HG03469 (cell line): ENCODE results near the gene MYO3B.
A peak's percentile ranks its signal among the peaks of the same experiment; 100 is the strongest.

Experiments used
- ATAC-seq: cut with Tn5 transposase; IDR thresholded peaks from one replicate; pipeline ENCODE4 v1.9.1; 2021; ENCODE audit warnings: mild to moderate bottlenecking, moderate library complexity, moderate number of reproducible peaks; ENCODE audit not compliant: unreplicated experiment

Gene MYO3B

GRCh38 chr2:170298115-170298514 is 120.2 kb downstream of the MYO3B start:
- ATAC-seq, result peak; percentile 62

DNA sequence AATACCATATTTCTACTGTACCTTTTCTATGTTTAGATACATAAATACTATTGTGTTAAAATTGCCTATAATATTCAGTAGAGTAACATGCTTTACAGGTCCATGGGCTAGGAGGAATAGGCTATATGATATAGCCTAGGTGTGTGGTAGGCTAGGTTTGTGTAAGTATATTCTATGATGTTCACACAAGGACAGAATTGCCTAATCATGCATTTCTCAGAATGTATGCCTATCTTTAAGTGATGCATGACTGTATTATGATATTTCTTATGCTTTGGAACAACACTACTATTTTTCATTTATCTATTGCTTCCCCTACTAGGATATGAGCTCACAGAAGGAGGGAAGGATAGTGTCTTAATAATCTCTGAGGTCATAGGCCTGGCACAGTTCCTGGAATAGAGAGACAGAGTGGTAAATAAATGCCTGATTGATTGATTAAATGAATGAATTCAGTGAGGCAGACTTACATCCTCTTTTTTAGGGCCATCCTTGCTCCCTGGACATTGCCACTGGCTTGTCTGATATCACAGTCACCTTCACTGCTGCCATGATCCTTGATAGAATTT is 121.0 kb downstream of the MYO3B start:
- ATAC-seq, result no peak

- ATAC-seq, result no peak
Observed at GRCh38 chr2:170300993-170301392, 123.0 kb downstream of the MYO3B start.

- ATAC-seq, result no peak
Observed at GRCh38 chr2:170301626-170302025, 123.7 kb downstream of the MYO3B start.

DNA sequence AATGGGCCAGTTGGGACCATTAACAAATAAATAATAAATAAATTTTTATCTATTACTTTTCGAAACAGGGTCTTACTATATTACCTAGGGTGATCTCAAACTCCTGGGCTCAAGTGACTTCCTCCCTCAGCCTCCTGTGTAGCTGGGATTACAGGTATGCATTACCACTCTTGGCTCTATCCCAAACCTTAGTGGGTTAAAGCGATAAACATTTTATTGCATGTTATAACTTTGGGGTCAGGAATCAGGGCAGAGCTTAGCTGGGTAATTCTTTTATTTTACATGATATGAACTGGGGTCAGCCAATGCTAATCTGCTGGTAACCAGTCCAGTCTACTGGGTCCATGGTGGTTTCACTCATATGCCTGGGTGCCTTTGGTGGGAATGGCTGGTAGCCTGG is 127.8 kb downstream of the MYO3B start:
- ATAC-seq, result no peak

GRCh38 chr2:170306293-170306873 is 128.4 kb downstream of the MYO3B start:
- ATAC-seq, result no peak

GRCh38 chr2:170307052-170307451 is 129.1 kb downstream of the MYO3B start:
- no peak for ATAC-seq

DNA sequence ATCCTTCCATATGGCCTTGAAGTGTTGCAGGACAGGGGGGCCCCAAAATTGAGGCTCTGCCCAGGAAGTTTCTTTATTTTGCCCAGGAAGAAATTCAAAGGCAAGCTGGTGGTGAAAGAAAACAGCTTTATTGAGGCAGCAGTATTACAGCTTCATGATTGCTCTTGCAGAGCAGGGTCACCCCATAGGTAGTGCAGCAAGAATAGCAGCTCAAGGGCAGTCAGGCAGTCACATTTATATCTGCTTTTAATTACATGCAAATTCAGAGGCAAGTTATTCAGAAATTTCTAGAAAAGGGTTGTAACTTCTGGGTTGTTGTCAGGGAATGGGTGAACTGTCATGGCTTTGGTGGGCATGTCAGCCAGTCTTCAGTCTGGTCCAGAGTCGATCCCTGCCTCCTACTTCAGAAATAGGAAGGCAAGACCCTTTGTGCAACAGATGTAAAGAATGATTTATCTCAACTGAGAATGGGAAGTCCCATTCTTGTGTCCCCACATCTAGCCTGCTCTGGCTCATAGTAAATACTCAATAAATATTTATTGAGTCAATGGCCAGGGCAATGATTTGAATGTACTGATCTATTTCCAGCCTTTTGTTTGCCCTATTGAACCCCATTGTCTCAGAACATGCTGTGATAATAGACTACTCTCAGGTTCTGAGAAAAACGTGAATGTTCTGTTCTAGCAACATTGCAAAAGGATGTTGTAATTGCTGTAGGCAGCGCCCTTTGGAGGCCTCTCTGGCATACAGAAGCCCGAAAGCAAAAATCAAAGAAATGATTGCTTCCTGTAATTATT is 129.8 kb downstream of the MYO3B start:
- no peak for ATAC-seq

DNA sequence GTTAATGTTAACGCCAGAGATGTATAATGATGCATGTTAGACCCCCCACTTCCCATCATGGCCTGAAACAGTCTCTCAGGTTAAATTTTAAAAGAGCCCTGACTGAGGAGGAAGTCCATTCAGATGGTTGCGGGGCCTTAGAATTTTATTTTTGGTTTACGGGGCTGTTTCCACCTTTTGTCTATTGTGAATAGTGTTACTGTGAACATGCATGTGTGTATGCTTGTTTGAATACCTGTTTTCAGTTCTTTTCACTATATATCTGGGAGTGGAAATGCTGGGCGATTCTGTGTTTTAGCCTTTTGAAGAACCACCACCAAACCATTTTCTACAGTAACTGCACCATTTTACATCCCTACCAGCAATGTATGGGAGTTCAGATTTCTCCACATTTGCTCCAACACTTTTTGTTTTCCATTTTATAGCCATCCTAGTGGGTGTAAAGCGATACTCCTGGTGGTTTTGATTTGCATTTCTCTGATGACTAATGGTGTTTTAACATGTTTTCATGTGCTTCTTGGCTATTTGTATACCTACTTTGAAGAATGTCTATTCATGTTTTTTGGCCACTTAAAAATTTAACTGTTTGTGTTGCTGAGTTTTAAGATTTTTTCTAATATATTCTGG is 133.0 kb downstream of the MYO3B start:
- ATAC-seq, result no peak

DNA sequence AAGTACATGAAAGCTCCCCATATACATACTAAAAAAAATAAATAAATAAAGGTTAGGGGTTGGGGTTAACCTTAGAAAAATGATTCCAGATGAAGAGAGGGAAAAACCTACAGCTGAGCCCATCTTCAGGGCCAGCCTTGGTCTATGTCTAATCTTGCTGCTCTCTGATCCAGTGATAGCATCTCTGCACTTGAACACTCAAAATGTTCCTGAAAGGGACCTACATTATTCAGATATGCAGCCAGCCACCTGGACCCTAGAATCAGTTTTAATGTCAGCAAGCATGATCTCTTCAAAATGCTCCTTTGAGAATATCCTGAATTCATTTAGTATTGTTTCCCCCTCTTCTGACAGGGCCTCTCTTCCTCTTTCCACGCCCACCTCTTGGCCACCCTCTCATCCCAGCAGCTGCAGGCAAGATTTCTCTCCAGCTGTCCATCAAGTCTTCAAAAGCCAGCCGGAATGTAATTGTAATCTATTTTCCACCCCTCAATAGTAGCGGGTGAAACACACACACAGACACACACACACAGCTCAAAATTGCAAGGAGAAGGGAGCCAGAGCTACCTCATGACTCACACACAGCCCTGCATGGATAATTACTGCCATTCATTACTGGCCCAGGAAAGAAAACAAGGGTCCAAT is 135.5 kb downstream of the MYO3B start:
- ATAC-seq, result no peak

- no peak for ATAC-seq
Observed at GRCh38 chr2:170313992-170314348, 136.0 kb downstream of the MYO3B start.

DNA sequence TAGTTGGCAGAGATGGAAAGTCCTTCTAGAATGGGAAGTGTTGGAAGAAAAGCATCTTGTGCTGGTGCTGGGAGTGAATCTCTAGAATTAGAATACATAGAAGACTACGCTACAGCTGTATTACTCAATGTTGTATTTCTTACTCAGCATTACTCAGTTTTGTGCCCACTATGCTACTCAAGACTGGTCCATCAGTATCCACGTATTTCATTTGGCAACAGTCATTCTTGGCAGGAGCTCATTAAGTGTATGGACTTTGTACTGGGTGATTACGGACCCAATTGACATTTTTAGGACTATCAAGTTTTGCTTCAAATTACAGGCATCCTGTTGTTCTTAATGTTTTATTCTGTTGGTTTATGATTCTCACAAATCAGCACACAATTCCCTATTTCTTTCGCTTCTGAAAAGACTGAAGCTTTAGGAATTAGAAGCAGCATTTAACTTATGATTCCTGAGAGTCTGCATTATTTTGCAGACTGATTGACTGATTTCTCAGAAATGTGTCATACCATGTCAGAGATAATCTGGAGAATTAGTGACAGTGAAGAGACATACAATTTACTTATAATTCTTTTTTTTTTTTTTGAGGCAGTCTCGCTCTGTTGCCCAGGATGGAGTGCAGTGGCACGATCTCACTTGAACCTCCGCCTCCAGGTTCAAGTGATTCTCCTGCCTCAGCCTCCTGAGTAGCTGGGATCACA is 136.9 kb downstream of the MYO3B start:
- no peak for ATAC-seq

DNA sequence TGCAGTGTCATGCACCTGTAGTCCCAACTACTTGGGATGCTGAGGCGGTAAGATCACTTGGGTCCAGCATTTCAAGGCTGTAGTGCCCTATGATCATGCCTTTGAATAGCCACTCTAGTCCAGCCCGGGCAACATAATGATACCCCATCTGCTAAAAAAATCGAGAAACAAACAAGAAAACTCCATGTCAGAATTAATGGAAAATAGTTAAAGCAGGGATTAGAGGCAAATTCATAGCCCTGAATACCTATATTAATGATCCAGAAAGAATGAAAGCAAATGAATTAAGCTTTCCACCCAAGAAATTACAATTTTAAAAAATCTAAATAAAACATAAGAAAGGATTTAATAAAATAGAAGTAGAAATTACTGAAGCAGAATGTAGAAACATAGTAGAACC is 143.0 kb downstream of the MYO3B start:
- ATAC-seq, result no peak

- no peak for ATAC-seq
Observed at GRCh38 chr2:170321526-170321925, 143.6 kb downstream of the MYO3B start.

- no peak for ATAC-seq
Observed at GRCh38 chr2:170322140-170322766, 144.3 kb downstream of the MYO3B start.

DNA sequence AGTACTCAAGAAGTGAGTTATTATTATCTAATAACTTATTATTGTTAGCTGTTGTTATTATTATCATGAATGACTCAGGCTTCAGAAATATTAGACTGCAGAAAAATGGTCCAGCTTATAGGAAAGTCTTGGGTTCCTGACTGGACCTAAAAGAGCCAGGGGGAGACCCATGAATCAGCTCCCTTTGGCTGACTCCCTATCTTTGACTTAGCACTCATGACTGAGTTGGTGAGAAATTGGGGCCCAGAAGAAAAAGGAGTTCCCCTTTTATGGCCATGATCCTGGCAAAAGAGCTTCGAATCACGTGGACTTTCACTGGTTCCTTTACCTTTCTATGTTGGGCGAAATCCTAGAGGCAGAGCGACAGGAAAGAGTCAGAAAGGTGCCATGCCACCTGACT is 145.8 kb downstream of the MYO3B start:
- ATAC-seq, result no peak

DNA sequence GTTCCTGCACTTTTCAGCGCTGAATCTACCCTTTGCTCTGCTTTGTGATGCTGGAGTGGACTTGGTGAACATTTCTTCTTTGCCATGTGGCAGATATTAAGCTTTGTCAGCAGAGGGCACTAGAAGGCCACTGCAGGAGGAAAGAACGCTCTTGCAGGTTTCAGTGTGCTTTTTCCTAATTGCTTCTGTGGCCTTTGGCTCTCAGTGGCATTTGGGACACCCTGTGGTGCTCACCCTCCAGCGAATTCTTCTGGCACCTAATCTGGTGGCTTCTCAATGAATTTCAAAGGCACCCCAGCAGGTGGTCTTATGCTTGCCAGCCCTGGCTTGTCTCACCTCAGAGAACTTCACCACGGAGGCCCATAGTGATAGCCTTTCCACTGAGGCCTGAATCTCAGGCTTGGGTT is 146.7 kb downstream of the MYO3B start:
- no peak for ATAC-seq

DNA sequence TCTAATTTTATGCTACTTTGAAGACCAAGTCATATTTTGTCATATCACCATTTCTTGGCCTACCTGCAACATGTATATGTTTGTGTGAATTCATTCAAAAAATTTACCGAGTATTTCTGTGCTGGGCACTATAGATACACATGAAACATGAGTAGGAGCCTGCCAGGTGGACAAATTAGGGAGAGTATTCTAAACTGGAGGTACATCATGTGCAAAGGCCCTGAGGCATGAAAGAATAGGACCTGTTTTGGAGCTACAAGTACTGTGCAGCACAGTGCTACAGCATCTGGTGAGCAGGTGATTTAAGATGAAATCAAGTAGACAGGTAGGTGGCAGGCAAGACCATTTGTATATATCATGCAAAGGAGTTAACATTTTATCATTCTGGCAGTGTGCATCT is 152.9 kb downstream of the MYO3B start:
- no peak for ATAC-seq

DNA sequence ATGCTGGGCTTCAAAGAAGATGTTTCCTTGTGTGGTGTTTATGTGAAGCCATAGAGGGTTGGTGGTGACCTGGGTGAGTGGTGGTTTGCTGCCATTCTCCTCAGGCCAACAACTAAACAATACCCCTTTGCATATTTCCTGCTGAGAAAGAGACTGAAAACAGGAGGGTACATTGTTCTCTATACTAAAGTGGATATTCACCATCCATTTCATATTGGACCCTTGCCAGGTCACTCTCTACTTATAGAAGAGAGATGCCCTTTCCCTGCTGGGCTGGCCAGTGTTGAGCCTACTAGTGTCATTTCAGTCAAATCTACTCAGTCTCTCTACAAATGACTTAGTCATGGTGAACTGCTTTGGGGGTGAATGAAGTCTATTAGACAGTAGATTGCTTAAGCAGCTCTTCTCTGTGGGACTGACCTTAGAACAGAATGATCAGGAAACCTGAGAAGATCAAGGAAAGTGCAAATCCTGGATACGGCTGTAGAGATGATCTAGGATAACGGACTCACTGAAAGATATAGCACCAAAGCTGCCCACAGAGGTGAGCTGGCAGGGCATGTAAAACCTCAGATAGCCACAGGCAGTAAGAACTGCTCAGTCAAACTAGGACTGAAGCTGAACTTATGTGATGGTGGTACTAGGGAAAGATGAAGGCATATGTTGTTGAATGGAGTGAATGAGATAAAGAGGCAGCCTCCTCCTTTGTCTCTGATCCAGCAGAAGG is 154.9 kb downstream of the MYO3B start:
- no peak for ATAC-seq

DNA sequence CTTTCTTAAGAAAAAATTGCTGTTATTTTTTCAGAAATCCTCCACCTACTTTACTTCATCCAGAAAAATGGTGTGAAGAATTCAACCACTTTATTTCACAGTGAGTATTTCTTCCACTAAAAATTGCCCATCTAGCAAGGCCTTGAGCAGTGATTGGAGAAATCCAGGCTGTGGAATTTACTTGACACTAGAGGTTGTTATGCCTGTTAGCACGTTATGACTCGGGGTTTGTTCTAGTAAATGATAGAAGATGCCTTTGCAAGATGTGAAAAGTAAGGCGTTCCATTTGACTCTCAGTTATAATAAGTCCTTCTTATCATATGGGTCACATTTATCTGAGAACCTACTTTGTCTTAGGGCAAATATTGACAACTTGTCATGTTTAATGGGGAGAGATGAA is 157.4 kb downstream of the MYO3B start:
- ATAC-seq, result no peak
